H1 (cell line): Measurements from ENCODE around the gene SCGB2B2. TPM values are rescaled to one million over a fixed set of nuclear protein-coding genes. Genes with fewer than 3 reads are reported as not detected.

Source experiments
- CTCF ChIA-PET: fragments of 300-600 bp; sonication (Branson Sonifier 250); formaldehyde crosslinking; loops from one replicate; lab custom pipeline; 2021; ENCODE audit not compliant: partially characterized antibody; lab: Charles Lee
- POLR2A ChIA-PET: fragments of 300-600 bp; sonication (Branson Sonifier 250); formaldehyde crosslinking; loops from one replicate; lab custom pipeline; 2021; ENCODE audit warnings: inconsistent platforms; ENCODE audit not compliant: partially characterized antibody; lab: Charles Lee
- DNase-seq, 2 experiments: peaks; one replicate each; pipeline versions ENCODE4 v3.0.0 to v3.0.0-alpha.2; 2010 to 2022; ENCODE audit warnings: low spot score in 2 of 2, low read depth in 1 of 2, mixed read lengths in 1 of 2
- FAIRE-seq: peaks from 2 replicates; lab custom pipeline; 2011; peaks lifted over from hg19 to GRCh38; lab: Jason Lieb, UNC
- H2AFZ ChIP-seq: 2 replicates; pipeline ENCODE4 v1.8.1; 2012; ENCODE audit warnings: low read length, inconsistent platforms
- H2AK5ac ChIP-seq: 2 replicates; pipeline ENCODE4 v1.6.1; 2013; ENCODE audit warnings: low read depth, low read length
- H2BK120ac ChIP-seq: replicated peaks from 2 replicates; pipeline ENCODE3; 2013; ENCODE audit warnings: low read depth, low read length, inconsistent platforms
- H2BK12ac ChIP-seq: 2 replicates; pipeline ENCODE4 v1.6.1; 2013; ENCODE audit warnings: low read depth, low read length
- H2BK15ac ChIP-seq: 2 replicates; pipeline ENCODE4 v1.6.1; 2013; ENCODE audit warnings: low read length
- H2BK20ac ChIP-seq: 2 replicates; pipeline ENCODE4 v1.6.1; 2013; ENCODE audit warnings: low read length
- H2BK5ac ChIP-seq: 2 replicates; pipeline ENCODE4 v1.6.1; 2013; ENCODE audit warnings: low read depth, low read length
- H3K14ac ChIP-seq: 2 replicates; pipeline ENCODE4 v1.6.1; 2013; ENCODE audit warnings: inconsistent platforms; ENCODE audit not compliant: insufficient read length
- H3K18ac ChIP-seq: 2 replicates; pipeline ENCODE4 v1.6.1; 2013; ENCODE audit warnings: low read length; ENCODE audit errors: extremely low read depth
- H3K23ac ChIP-seq: 2 replicates; pipeline ENCODE4 v1.6.1; 2013; ENCODE audit warnings: inconsistent platforms; ENCODE audit not compliant: insufficient read length
- H3K23me2 ChIP-seq: 2 replicates; pipeline ENCODE4 v1.6.1; 2013; ENCODE audit warnings: low read depth, low read length
- H3K27ac ChIP-seq: 2 replicates; pipeline ENCODE4 v1.6.1; 2011; ENCODE audit warnings: low read depth, low read length, inconsistent platforms
- H3K27me3 ChIP-seq, 4 experiments: replicated peaks in 1 of 4; 1 replicate in 1 of 4; 2 replicates in 3 of 4; pipeline versions ENCODE4 v1.6.1 to v1.8.1; 2011 to 2013; ENCODE audit warnings: low read length in 3 of 4, mild to moderate bottlenecking in 3 of 4, inconsistent platforms in 2 of 4, mixed read lengths in 2 of 4, moderate library complexity in 1 of 4; ENCODE audit not compliant: control insufficient read depth in 3 of 4, insufficient read depth in 3 of 4; ENCODE audit errors: extremely low read depth in 1 of 4
- H3K36me3 ChIP-seq, 4 experiments: 2 replicates each; pipeline versions ENCODE4 v1.6.1 to v1.8.1; 2011 to 2013; ENCODE audit warnings: mild to moderate bottlenecking in 4 of 4, low read length in 3 of 4, moderate library complexity in 2 of 4, control low read depth in 1 of 4, inconsistent platforms in 1 of 4; ENCODE audit not compliant: insufficient read depth in 4 of 4, control insufficient read depth in 2 of 4
- H3K4ac ChIP-seq: replicated peaks from 2 replicates; pipeline ENCODE3; 2013; ENCODE audit warnings: low read length, low read depth, mixed read lengths, inconsistent platforms; ENCODE audit not compliant: insufficient read length
- H3K4me1 ChIP-seq, 4 experiments: replicated peaks in 1 of 4; 1 replicate in 1 of 4; 2 replicates in 3 of 4; pipeline versions ENCODE4 v1.6.1 to v1.8.1; 2011 to 2013; ENCODE audit warnings: low read length in 3 of 4, inconsistent platforms in 2 of 4, mixed read lengths in 1 of 4; ENCODE audit not compliant: insufficient read depth in 4 of 4, control insufficient read depth in 3 of 4
- H3K4me2 ChIP-seq, 2 experiments: 2 replicates each; pipeline versions ENCODE4 v1.6.1 to v1.8.1; 2011 to 2013; ENCODE audit warnings: low read depth in 2 of 2, low read length in 2 of 2, control low read depth in 1 of 2, inconsistent platforms in 1 of 2, mild to moderate bottlenecking in 1 of 2; ENCODE audit not compliant: insufficient read depth in 1 of 2
- H3K4me3 ChIP-seq, 4 experiments: fragments of 200-600, 300-600 bp in 1 of 4; sonication (generic), shearing (Covaris generic), sonication (Bioruptor Twin) in 1 of 4; 2 replicates each; pipeline versions ENCODE4 v1.5.1 to v1.8.1; 2011 to 2016; ENCODE audit warnings: low read length in 4 of 4, low read depth in 3 of 4, control low read depth in 2 of 4, inconsistent platforms in 2 of 4, mild to moderate bottlenecking in 2 of 4, mixed read lengths in 1 of 4, moderate library complexity in 1 of 4; ENCODE audit not compliant: insufficient read depth in 2 of 4; ENCODE audit errors: extremely low read depth in 1 of 4
- H3K56ac ChIP-seq: replicated peaks from 2 replicates; pipeline ENCODE3; 2013; ENCODE audit warnings: low read depth, mild to moderate bottlenecking, mixed read lengths, low read length, inconsistent platforms; ENCODE audit not compliant: insufficient read length
- H3K79me1 ChIP-seq: 2 replicates; pipeline ENCODE4 v1.6.1; 2013; ENCODE audit warnings: low read depth, low read length, control low read depth
- H3K79me2 ChIP-seq, 2 experiments: 2 replicates each; pipeline versions ENCODE4 v1.6.1 to v1.8.1; 2012 to 2013; ENCODE audit warnings: low read length in 2 of 2, mild to moderate bottlenecking in 2 of 2, inconsistent platforms in 1 of 2; ENCODE audit not compliant: insufficient read depth in 2 of 2, control insufficient read depth in 1 of 2
- H3K9ac ChIP-seq, 4 experiments: replicated peaks in 1 of 4; 1 replicate in 1 of 4; 2 replicates in 3 of 4; pipeline versions ENCODE4 v1.6.1 to v1.8.1; 2011 to 2013; ENCODE audit warnings: low read depth in 3 of 4, low read length in 3 of 4, control low read depth in 2 of 4, mild to moderate bottlenecking in 2 of 4, moderate library complexity in 2 of 4, inconsistent platforms in 1 of 4; ENCODE audit errors: extremely low read depth in 1 of 4
- H3K9me3 ChIP-seq, 2 experiments: 2 replicates each; pipeline versions ENCODE4 v1.6.1 to v1.8.1; 2012 to 2013; ENCODE audit warnings: mild to moderate bottlenecking in 2 of 2, moderate library complexity in 2 of 2, control low read depth in 1 of 2, inconsistent platforms in 1 of 2, low read depth in 1 of 2, low read length in 1 of 2, mixed read lengths in 1 of 2; ENCODE audit not compliant: insufficient read depth in 2 of 2
- H4K20me1 ChIP-seq, 2 experiments: replicated peaks in 1 of 2; 2 replicates each; pipeline versions ENCODE3 to v1.8.1; 2011 to 2013; ENCODE audit warnings: inconsistent platforms in 2 of 2, low read length in 2 of 2, mild to moderate bottlenecking in 1 of 2; ENCODE audit not compliant: insufficient read depth in 2 of 2, control insufficient read depth in 1 of 2
- H4K5ac ChIP-seq: 2 replicates; pipeline ENCODE4 v1.6.1; 2013; ENCODE audit warnings: low read length, low read depth, mixed read lengths, inconsistent platforms; ENCODE audit not compliant: insufficient read length
- H4K8ac ChIP-seq: 2 replicates; pipeline ENCODE4 v1.8.0; 2013; ENCODE audit warnings: mild to moderate bottlenecking, moderate library complexity, low read length, inconsistent platforms; ENCODE audit not compliant: insufficient read depth; ENCODE audit errors: extremely low read depth
- H4K91ac ChIP-seq: replicated peaks from 2 replicates; pipeline ENCODE3; 2013; ENCODE audit warnings: low read length, mixed read lengths, inconsistent platforms; ENCODE audit not compliant: insufficient read length
- ATF3 ChIP-seq: IDR thresholded peaks from 2 replicates; pipeline ENCODE4 v1.6.1; 2011; ENCODE audit warnings: low read depth, mild to moderate bottlenecking, low read length; ENCODE audit not compliant: insufficient read depth
- BACH1 ChIP-seq: IDR thresholded peaks from 2 replicates; pipeline ENCODE4 v1.6.1; 2012; ENCODE audit warnings: low read length, improper control_type of control experiment
- BCL11A ChIP-seq, 2 experiments: IDR thresholded peaks; one replicate each; pipeline ENCODE4 v1.6.1; 2011; ENCODE audit warnings: low read depth in 2 of 2, low read length in 2 of 2, mild to moderate bottlenecking in 2 of 2
- CBX8 ChIP-seq: fragments of 300-800, 300-1000 bp; sonication (generic); IDR thresholded peaks from 2 replicates; pipeline ENCODE4 v1.7.1; 2016; ENCODE audit warnings: low read depth, low read length, borderline replicate concordance
- CEBPB ChIP-seq: IDR thresholded peaks from 2 replicates; pipeline ENCODE4 v1.6.1; 2012; ENCODE audit warnings: low read depth, low read length
- CHD2 ChIP-seq: IDR thresholded peaks from 2 replicates; pipeline ENCODE4 v1.6.1; 2012; ENCODE audit warnings: low read length, improper control_type of control experiment
- EZH2 ChIP-seq: fragments of 200-600 bp; sonication (generic); IDR thresholded peaks from 2 replicates; pipeline ENCODE4 v1.7.1; 2012; ENCODE audit warnings: low read depth, mild to moderate bottlenecking, moderate library complexity, low read length, inconsistent platforms; ENCODE audit not compliant: severe bottlenecking
- MAFK ChIP-seq: IDR thresholded peaks from 2 replicates; pipeline ENCODE4 v1.6.1; 2012; ENCODE audit warnings: low read depth, mild to moderate bottlenecking, improper control_type of control experiment, low read length
- PHF8 ChIP-seq: fragments of 200-600 bp; sonication (generic); conservative IDR thresholded peaks from 2 replicates; pipeline ENCODE4 v1.7.1; 2012; ENCODE audit warnings: low read depth, mild to moderate bottlenecking, inconsistent platforms, low read length, moderate library complexity
- POLR2A ChIP-seq, 2 experiments: IDR thresholded peaks; 1 replicate in 1 of 2; 2 replicates in 1 of 2; pipeline ENCODE4 v1.6.1; 2011; ENCODE audit warnings: low read depth in 2 of 2, low read length in 2 of 2, mild to moderate bottlenecking in 2 of 2; ENCODE audit errors: control extremely low read depth in 1 of 2
- RXRA ChIP-seq: IDR thresholded peaks from 2 replicates; pipeline ENCODE4 v1.6.1; 2011; ENCODE audit warnings: low read depth, mild to moderate bottlenecking, low read length, moderate library complexity; ENCODE audit not compliant: insufficient read depth
- SIX5 ChIP-seq: IDR thresholded peaks from 2 replicates; pipeline ENCODE4 v1.6.1; 2011; ENCODE audit warnings: mild to moderate bottlenecking, low read depth, low read length
- WGBS, 2 experiments: shearing (Covaris generic) in 1 of 2; methylation state at CpG; one replicate each; pipeline versions ENCODE4 v1.1.6 to v1.1.7; 2013 to 2015; ENCODE audit warnings: low lambda C conversion rate in 2 of 2, mixed read lengths in 2 of 2, inconsistent platforms in 1 of 2, low coverage in 1 of 2, missing lambda C conversion rate in 1 of 2; ENCODE audit not compliant: insufficient replicate concordance in 2 of 2, insufficient coverage in 1 of 2, insufficient read length in 1 of 2; ENCODE audit errors: extremely low coverage in 1 of 2, missing lambda C conversion rate in 1 of 2; 5-methylcytosine and 5-hydroxymethylcytosine counted together
- polyA plus RNA-seq, 7 experiments: library from polyadenylated mRNA; depleted of rRNA in 3 of 7; stranded (reverse) in 5 of 7; unstranded in 2 of 7; fragments of >200 nt in 5 of 7; fragments of 200-250 nt in 2 of 7; gene quantifications; 1 replicate in 5 of 7; 2 replicates in 1 of 7; 4 replicates in 1 of 7; pipeline versions ENCODE4 v1.2.1 to v1.2.3, GENCODE V29; 2011 to 2013; ENCODE audit warnings: missing spikeins in 2 of 7, mixed read lengths in 2 of 7
- total RNA-seq: library from RNA; stranded (reverse); fragmentation: NEBNext Ultra II Directional; extraction: Animal tissue kit (Norgen Biotek cat#: 25700); gene quantifications from 2 replicates; pipeline ENCODE4 v1.2.1, GENCODE V29; 2021
- TF ChIP-seq, protein P1 (sequence below): IDR thresholded peaks from 2 replicates; pipeline ENCODE4 v1.6.1; 2011; ENCODE audit warnings: low read length, improper control_type of control experiment

SCGB2B2 gene
- total and polyA plus RNA-seq, 2 of the 8 experiments (the other 6 are each of a cell fraction or from before 2014, with no cell fraction given), result 0.09 TPM; not detected in 1

GRCh38 chr19:34673590-34673989 is 3.4 kb downstream of the SCGB2B2 start:
- H3K79me2 ChIP-seq, result peaks cover 0 to 3% of the 10 kb centered on the region in 2 experiments; a peak in 1 of 4 replicates
- no peak overlapping the region for H3K4me2 ChIP-seq
- FAIRE-seq, result no peak
- no peaks in the 10 kb centered on the region for H3K36me3 ChIP-seq
- no peak overlapping the region for H3K18ac ChIP-seq
- H3K56ac ChIP-seq, result no peak overlapping the region
- H2BK120ac ChIP-seq, result no peak overlapping the region
- H2BK12ac ChIP-seq, result no peak overlapping the region
- no peaks in the 10 kb centered on the region for H4K20me1 ChIP-seq
- no peak overlapping the region for H3K14ac ChIP-seq
- no peak overlapping the region for H3K4me3 ChIP-seq
- H2AFZ ChIP-seq, result no peak overlapping the region
- DNase-seq, result no peak
- H3K9me3 ChIP-seq, result no peaks in the 10 kb centered on the region
- no peak overlapping the region for H4K5ac ChIP-seq
- ChIA-PET POLR2A (no interaction called here), CTCF (interaction anchor here (2.2 kb wide), 1 partner anchor 10 kb away, joined by 9 read pairs; no protein-coding TSS in a partner anchor)
- H3K23ac ChIP-seq, result no peak overlapping the region
- WGBS, 2 experiments, result 69% methylated on average over 3 of the region's 3 CpGs; no CpG with 5 or more reads in 1 of the 2 experiments
- no peaks in the 10 kb centered on the region for H3K23me2 ChIP-seq
- H3K27me3 ChIP-seq, result peaks cover 0 to 2% (median 0%) of the 10 kb centered on the region in 4 experiments; a peak in 3 of 7 replicates
- H3K9ac ChIP-seq, result no peak overlapping the region
- H2BK5ac ChIP-seq, result no peak overlapping the region
- no peak overlapping the region for H4K8ac ChIP-seq
- H2BK15ac ChIP-seq, result no peak overlapping the region
- H3K79me1 ChIP-seq, result no peaks in the 10 kb centered on the region
- peaks cover 0 to 3% (median 2%) of the 10 kb centered on the region in 4 experiments; a peak in 4 of 7 replicates for H3K4me1 ChIP-seq
- no peak overlapping the region for H2AK5ac ChIP-seq
- no peak overlapping the region for H2BK20ac ChIP-seq
- TF ChIP-seq PHF8 (no peak), BCL11A (IDR thresholded peaks at IDR 0.05; ENCODE audit: low read depth in 2 of 2, low read length in 2 of 2) (no peak), EZH2 (no peak), RXRA (no peak), SIX5 (no peak), CBX8 (no peak), ATF3 (no peak), POLR2A (IDR thresholded peaks at IDR 0.05; ENCODE audit: control extremely low read depth in 1 of 2, low read depth in 2 of 2, low read length in 2 of 2) (no peak), BACH1 (no peak), CHD2 (no peak), CEBPB (no peak), MAFK (no peak)
- TF ChIP-seq, protein P1, sequence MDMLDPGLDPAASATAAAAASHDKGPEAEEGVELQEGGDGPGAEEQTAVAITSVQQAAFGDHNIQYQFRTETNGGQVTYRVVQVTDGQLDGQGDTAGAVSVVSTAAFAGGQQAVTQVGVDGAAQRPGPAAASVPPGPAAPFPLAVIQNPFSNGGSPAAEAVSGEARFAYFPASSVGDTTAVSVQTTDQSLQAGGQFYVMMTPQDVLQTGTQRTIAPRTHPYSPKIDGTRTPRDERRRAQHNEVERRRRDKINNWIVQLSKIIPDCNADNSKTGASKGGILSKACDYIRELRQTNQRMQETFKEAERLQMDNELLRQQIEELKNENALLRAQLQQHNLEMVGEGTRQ, result no peak
- no peak overlapping the region for H3K4ac ChIP-seq
- H4K91ac ChIP-seq, result no peak overlapping the region
- H3K27ac ChIP-seq, result no peak overlapping the region
